Neural progenitor cell (in vitro differentiated cells): ENCODE results near the gene ADAMTS19. TPM values are rescaled to one million over a fixed set of nuclear protein-coding genes. Genes with fewer than 3 reads are reported as not detected.

Experiments
- DNase-seq: peaks from one replicate; pipeline ENCODE4 v3.0.0-alpha.2; 2016; ENCODE audit warnings: low spot score
- H2AFZ ChIP-seq: fragments of 200-600 bp; sonication (generic); replicated peaks from 2 replicates; pipeline ENCODE4 v1.6.1; 2016; ENCODE audit warnings: antibody characterized with exemption
- H3F3A ChIP-seq: fragments of 200-600 bp; sonication (generic); 2 replicates; pipeline ENCODE4 v1.6.1; 2016; ENCODE audit warnings: antibody characterized with exemption, low read depth
- H3K27ac ChIP-seq: fragments of 200-600 bp; sonication (generic); 2 replicates; pipeline ENCODE4 v1.5.1; 2016; ENCODE audit warnings: mild to moderate bottlenecking
- H3K27me3 ChIP-seq: fragments of 200-600 bp; sonication (generic); 2 replicates; pipeline ENCODE4 v1.6.1; 2016; ENCODE audit warnings: mild to moderate bottlenecking, moderate library complexity
- H3K36me3 ChIP-seq: fragments of 200-600 bp; sonication (generic); 2 replicates; pipeline ENCODE4 v1.5.1; 2016
- H3K4me1 ChIP-seq: fragments of 200-600 bp; sonication (generic); 2 replicates; pipeline ENCODE4 v1.6.1; 2016; ENCODE audit warnings: mixed run types
- H3K4me2 ChIP-seq: fragments of 200-600 bp; sonication (generic); 2 replicates; pipeline ENCODE4 v1.6.1; 2016
- H3K4me3 ChIP-seq: fragments of 200-600 bp; sonication (generic); 2 replicates; pipeline ENCODE4 v1.5.1; 2016
- H3K79me2 ChIP-seq: fragments of 200-600 bp; sonication (generic); 2 replicates; pipeline ENCODE4 v1.6.1; 2016; ENCODE audit warnings: low read depth
- H3K9ac ChIP-seq: fragments of 200-600 bp; sonication (generic); 2 replicates; pipeline ENCODE4 v1.6.1; 2016
- H3K9me3 ChIP-seq: fragments of 200-600 bp; sonication (generic); 2 replicates; pipeline ENCODE4 v1.5.1; 2016; ENCODE audit warnings: low read depth
- H4K20me1 ChIP-seq: fragments of 200-600 bp; sonication (generic); 2 replicates; pipeline ENCODE4 v1.6.1; 2016; ENCODE audit warnings: low read depth
- H3K27ac Mint-ChIP-seq: 3 replicates; pipeline ENCODE4 v1.8.0; 2021; ENCODE audit warnings: mixed read lengths
- H3K27me3 Mint-ChIP-seq: 2 replicates; pipeline ENCODE4 v1.8.0; 2022; ENCODE audit warnings: low read depth, mild to moderate bottlenecking, inconsistent platforms, moderate library complexity, mixed read lengths; ENCODE audit not compliant: insufficient read depth
- H3K36me3 Mint-ChIP-seq: 3 replicates; pipeline ENCODE4 v1.8.0; 2021; ENCODE audit warnings: mixed read lengths
- H3K4me1 Mint-ChIP-seq: 3 replicates; pipeline ENCODE4 v1.8.0; 2021; ENCODE audit warnings: mixed read lengths
- H3K4me3 Mint-ChIP-seq: 3 replicates; pipeline ENCODE4 v1.8.0; 2021; ENCODE audit warnings: mild to moderate bottlenecking, moderate library complexity, mixed read lengths
- H3K9me3 Mint-ChIP-seq: 3 replicates; pipeline ENCODE4 v1.8.0; 2020; ENCODE audit warnings: mixed read lengths
- EZH2 ChIP-seq: fragments of 200-600 bp; sonication (generic); IDR thresholded peaks from 2 replicates; pipeline ENCODE4 v1.6.1; 2017; ENCODE audit warnings: antibody characterized with exemption, mild to moderate bottlenecking, moderate library complexity
- EZH2phosphoT487 ChIP-seq: fragments of 200-600 bp; sonication (generic); IDR thresholded peaks from 2 replicates; pipeline ENCODE4 v1.6.1; 2017; ENCODE audit warnings: antibody characterized with exemption
- total RNA-seq: library from RNA; depleted of rRNA; stranded (reverse); fragments of >200 nt; gene quantifications from 2 replicates; pipeline ENCODE4 v1.2.3, GENCODE V29; 2015; ENCODE audit warnings: low replicate concordance
- TF ChIP-seq, protein P1 (sequence below): fragments of 200-600 bp; sonication (generic); IDR thresholded peaks from 2 replicates; pipeline ENCODE4 v1.5.1; 2017; ENCODE audit warnings: antibody characterized with exemption, mild to moderate bottlenecking

Gene ADAMTS19
- total RNA-seq, 1 donor from 2014 or later: 23.3 TPM

DNA sequence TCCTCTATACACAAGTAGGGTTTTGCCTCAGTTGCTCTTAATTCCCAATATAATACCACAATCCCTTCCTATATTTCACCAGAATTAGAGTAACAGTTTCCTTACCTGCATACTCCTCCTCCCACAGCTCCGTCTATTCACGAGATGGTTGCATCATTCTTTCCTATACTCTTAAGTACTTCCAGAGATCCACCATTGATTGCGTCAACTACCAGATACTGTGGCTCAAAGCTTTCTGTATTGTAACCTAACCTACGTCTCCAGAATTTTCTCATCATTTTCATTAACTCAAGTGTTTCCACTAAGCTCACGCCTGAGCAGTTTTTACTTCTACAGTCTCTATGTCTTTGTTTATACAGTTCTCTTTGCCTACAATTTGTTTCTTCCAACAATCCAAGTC lies 256.6 kb downstream of the ADAMTS19 start:
- Histone ChIP-seq H3F3A (no peaks in the 10 kb centered on the region), H3K36me3 (no peaks in the 10 kb centered on the region), H2AFZ (no peak overlapping the region), H3K79me2 (no peaks in the 10 kb centered on the region), H3K27me3 (no peaks in the 10 kb centered on the region), H3K9ac (no peak overlapping the region), H3K9me3 (no peaks in the 10 kb centered on the region), H3K4me3 (no peak overlapping the region), H3K27ac (no peak overlapping the region), H3K4me2 (no peak overlapping the region), H3K4me1 (no peaks in the 10 kb centered on the region), H4K20me1 (no peaks in the 10 kb centered on the region)
- H3K9me3 Mint-ChIP-seq: peaks cover 1% of the 10 kb centered on the region
- no peak overlapping the region for H3K4me3 Mint-ChIP-seq
- no peak for TF ChIP-seq EZH2phosphoT487
- TF ChIP-seq EZH2: no peak
- TF ChIP-seq, protein P1, sequence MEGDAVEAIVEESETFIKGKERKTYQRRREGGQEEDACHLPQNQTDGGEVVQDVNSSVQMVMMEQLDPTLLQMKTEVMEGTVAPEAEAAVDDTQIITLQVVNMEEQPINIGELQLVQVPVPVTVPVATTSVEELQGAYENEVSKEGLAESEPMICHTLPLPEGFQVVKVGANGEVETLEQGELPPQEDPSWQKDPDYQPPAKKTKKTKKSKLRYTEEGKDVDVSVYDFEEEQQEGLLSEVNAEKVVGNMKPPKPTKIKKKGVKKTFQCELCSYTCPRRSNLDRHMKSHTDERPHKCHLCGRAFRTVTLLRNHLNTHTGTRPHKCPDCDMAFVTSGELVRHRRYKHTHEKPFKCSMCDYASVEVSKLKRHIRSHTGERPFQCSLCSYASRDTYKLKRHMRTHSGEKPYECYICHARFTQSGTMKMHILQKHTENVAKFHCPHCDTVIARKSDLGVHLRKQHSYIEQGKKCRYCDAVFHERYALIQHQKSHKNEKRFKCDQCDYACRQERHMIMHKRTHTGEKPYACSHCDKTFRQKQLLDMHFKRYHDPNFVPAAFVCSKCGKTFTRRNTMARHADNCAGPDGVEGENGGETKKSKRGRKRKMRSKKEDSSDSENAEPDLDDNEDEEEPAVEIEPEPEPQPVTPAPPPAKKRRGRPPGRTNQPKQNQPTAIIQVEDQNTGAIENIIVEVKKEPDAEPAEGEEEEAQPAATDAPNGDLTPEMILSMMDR: no peak
- no peak for DNase-seq
- peaks cover under 1% of the 10 kb centered on the region for H3K36me3 Mint-ChIP-seq
- no peak overlapping the region for H3K27ac Mint-ChIP-seq
- H3K27me3 Mint-ChIP-seq: no peaks in the 10 kb centered on the region
- H3K4me1 Mint-ChIP-seq: peaks cover 6% of the 10 kb centered on the region

DNA sequence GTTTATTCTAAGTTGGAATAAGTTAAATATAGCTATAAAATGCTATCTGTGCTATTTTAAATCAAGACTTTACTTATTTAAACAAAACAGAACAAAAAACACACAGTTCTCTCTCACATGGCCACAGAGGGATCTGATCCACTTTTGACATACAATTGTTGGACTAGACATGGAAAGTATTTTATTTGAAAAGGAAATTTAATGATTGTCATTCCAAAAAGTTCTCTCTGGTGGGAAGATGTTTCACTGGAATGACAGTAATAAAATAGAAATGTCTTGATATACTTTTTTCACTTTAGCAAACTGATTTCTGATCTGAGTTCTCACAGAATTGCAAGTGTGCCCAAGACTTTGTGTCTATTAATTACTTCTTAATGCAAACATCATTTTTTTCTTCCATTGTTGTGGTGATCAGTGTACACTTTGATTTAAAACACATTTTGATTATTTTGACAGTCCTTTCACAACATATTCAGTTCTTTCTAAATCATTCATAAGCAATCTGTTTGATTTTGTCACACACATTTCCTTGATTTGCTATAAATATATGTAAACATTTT lies 257.7 kb downstream of the ADAMTS19 start:
- H3K27ac Mint-ChIP-seq: no peak overlapping the region

DNA sequence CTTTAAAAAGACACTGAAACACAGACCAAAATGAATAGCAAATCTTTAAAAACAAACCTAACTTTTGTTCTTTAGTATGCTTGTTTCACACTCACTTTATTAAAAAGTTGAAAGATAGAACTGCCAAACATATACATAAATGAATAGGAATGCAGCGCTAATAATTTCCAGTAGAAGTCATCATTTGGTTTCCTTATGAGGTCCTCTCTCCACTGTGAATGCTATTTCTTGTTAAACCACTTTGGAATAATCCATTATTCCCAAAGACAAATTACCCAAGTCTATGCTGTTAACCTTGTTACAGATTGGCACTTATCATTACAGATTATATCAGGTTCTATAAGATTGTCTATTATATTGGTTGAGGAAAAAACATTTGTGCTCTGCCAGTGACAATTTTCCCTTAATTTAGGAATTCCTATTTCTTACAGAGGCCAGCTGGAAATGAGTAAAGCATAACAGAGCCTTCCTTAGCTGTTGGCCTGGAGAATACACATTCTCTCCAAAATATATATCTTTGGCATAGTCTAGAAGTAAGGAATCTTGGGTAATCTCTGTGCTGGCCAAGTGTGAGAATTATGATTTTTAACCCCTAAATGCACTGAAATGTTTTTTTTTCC lies 258.5 kb downstream of the ADAMTS19 start:
- H3K36me3 ChIP-seq: no peaks in the 10 kb centered on the region
- H3K27me3 Mint-ChIP-seq: no peaks in the 10 kb centered on the region
- peaks cover 6% of the 10 kb centered on the region for H3K4me1 Mint-ChIP-seq
- no peaks in the 10 kb centered on the region for H3K9me3 ChIP-seq
- no peak overlapping the region for H3K4me3 ChIP-seq
- no peak overlapping the region for H2AFZ ChIP-seq
- no peak for DNase-seq
- no peaks in the 10 kb centered on the region for H3K4me1 ChIP-seq
- H3K27ac ChIP-seq: no peak overlapping the region
- no peaks in the 10 kb centered on the region for H4K20me1 ChIP-seq
- TF ChIP-seq EZH2: no peak
- TF ChIP-seq, protein P1: no peak
- no peak for TF ChIP-seq EZH2phosphoT487
- no peak overlapping the region for H3K4me2 ChIP-seq
- H3K9me3 Mint-ChIP-seq: peaks cover 3% of the 10 kb centered on the region
- no peaks in the 10 kb centered on the region for H3K79me2 ChIP-seq
- no peak overlapping the region for H3K9ac ChIP-seq
- no peak overlapping the region for H3K4me3 Mint-ChIP-seq
- no peaks in the 10 kb centered on the region for H3F3A ChIP-seq
- no peaks in the 10 kb centered on the region for H3K27me3 ChIP-seq
- no peak overlapping the region for H3K27ac Mint-ChIP-seq
- H3K36me3 Mint-ChIP-seq: peaks cover 2% of the 10 kb centered on the region

More for the DNA sequence above, 257.7 kb downstream of the ADAMTS19 start:
- Histone ChIP-seq H2AFZ (no peak overlapping the region), H3K79me2 (no peaks in the 10 kb centered on the region), H3K9me3 (no peaks in the 10 kb centered on the region), H3K27ac (no peak overlapping the region), H3K36me3 (no peaks in the 10 kb centered on the region), H3K4me3 (no peak overlapping the region), H3K9ac (no peak overlapping the region), H3K27me3 (no peaks in the 10 kb centered on the region), H3K4me2 (no peak overlapping the region), H3F3A (no peaks in the 10 kb centered on the region), H4K20me1 (no peaks in the 10 kb centered on the region), H3K4me1 (no peaks in the 10 kb centered on the region)
- TF ChIP-seq, protein P1: no peak
- TF ChIP-seq EZH2: no peak
- TF ChIP-seq EZH2phosphoT487: no peak
- peaks cover 2% of the 10 kb centered on the region for H3K36me3 Mint-ChIP-seq
- no peak overlapping the region for H3K4me3 Mint-ChIP-seq
- DNase-seq: no peak
- H3K9me3 Mint-ChIP-seq: peaks cover 3% of the 10 kb centered on the region
- H3K4me1 Mint-ChIP-seq: peaks cover 6% of the 10 kb centered on the region
- H3K27me3 Mint-ChIP-seq: no peaks in the 10 kb centered on the region
